GM18502 (cell line): ENCODE data around the gene PTS.

Experiments used
- ATAC-seq: cut with Tn5 transposase; IDR thresholded peaks from one replicate; pipeline ENCODE4 v1.9.1; 2021; ENCODE audit warnings: mild to moderate bottlenecking; ENCODE audit not compliant: unreplicated experiment, poor library complexity

The PTS gene

DNA sequence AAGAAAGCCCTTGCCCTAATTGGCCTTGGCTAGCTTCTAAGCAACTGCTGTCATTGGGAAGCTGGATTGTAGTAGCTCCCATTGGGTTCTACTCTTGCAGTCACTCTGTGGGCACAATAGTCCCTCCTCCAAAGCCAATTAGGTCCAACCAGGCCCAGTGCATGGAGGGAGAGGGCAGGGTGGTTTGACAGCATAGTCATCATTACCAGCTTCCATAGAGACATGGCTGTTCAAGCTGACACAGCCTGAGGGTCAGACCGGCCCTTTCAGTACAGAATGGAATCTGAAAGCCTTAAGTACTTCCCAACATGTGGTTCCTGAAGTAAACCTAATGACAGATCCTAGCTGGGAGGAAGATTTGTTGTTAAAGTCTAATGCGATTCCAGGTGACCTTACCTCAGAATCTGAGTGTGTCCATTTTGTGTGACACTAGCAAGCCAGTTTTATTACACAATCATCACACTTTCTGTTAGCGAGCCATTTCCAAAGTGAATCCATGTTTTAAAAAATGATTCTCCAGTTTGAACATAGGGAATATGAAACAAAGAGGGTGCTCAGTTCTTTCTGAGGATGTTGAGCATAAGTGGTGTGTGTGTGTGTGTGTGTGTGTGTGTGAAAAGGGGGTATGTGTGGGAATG lies 27.5 kb downstream of the PTS start:
- no peak for ATAC-seq

DNA sequence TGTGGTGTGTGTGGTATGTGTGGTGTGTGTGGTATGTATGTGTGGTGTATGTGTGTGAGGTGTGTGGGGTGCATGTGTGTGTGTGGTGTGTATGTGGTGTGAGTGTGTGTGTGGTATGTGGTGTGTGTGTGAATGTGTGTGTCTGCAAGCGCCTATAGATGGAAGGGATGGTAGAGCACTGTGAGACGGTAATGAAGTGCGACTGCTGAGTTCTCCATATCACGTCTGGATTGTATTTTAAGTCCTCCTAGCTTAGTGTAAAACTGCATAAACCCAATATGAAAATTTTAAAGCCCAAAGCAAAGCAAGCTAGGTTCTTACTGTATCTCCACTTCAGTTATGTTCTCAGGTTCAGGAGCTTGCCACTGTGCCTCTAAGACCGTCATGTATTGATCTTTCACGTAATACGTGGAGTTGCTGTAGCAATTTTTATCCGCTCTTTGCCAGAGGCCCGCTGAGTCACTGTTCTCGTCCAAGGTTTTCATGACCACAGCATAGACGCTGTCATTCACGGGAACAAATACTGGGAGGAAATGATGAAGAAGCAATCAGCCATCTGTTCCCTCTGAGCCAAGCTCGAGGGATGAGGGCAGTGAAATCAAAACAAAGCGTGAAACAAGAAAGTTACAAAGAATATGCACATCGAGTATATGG lies 29.0 kb downstream of the PTS start:
- ATAC-seq = no peak

DNA sequence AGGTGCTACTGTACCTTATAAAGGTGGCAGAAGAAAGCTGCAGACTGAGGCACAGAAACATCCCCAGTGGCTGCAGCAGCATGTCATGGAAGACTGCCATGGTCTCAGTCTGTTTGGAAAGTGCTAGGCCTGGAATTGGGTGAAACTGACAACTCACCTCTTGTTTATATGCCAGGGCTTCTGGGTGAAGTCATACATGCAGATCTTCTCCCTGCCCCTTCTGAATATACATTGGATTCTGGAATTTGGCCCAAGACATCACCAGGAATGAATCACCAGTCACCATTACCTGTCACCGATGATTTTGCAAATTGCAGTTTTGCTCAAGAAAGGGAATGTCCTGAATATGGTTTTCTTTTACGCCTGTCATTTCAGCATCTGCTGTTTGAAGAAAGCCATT lies 34.3 kb downstream of the PTS start, which contains the start of gene PLET1:
Gene PLET1 (minus strand): TSS at position 371 of the 400 bp plus-strand sequence. CDS start 271 bp downstream, at position 100.
- ATAC-seq = no peak

DNA sequence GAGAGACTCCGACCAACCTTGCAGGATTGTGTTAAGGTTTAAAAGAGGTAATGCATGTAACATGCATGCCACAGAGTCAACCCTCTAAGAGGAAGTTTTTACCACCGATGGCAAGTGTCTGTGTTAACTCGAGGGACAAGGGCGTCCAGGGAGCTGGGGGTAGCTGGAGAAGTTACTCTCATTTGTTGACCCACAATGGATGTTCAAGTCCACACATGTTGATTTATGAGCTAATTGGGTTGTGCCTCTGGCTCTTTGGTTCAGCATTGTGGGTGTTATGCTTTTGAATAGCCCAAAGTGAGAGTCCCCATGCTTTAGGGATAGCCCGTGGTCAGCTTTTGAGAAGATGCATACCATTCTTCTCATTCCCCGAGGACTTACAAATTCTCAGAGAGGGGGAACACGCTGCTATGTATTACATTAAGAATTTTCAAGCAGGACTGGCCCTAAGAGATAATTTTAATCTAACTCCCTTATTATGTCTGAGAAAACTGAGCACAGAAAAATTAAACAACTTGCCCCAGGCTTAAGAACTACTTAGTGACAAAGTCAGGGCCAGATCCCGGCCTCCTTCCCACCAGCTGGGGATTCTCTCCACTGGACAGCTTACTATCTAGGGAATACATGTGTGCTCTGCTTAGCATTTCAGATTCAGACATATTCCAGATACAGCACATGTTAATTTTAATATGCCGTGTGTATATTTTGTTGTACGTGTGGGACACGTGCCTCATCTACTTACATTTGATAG lies 39.6 kb downstream of the PTS start:
- ATAC-seq = no peak

DNA sequence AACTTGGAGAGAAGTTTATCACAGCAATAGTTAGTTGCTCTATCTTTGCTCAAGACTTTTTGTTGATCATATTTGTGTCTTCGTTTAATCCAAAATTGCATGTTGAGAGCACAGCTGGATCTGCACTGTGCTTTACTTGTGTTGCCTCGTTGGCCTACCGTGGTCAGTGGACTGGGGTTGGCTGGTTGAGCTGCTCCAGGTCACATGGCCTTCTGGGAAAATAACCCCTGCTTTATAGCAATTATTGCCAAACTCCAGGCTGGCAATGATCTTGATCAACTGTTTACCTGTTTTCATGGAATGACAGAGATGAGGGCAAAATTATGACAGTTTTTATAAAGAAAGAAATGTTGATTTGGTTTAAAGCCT lies 40.2 kb downstream of the PTS start:
- no peak for ATAC-seq

DNA sequence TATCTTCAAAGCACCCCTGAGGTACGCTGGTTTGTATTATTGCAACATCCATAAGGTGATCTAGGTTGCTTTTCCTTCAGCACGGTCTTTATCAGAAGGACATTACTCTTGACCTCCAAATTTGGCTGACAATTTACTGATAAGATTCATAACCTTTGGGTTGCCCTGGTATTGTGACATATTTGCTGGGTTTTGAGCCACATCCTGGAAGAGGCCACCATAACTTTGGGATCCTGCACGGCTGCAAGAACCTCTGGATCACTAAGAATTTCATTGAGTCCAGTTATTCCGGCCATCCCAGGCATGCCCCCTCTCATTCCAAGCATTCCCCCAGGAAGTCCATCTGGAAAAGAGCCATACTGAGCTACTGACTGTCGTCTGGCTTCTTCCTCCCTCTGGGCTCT lies 41.0 kb downstream of the PTS start:
- no peak for ATAC-seq

DNA sequence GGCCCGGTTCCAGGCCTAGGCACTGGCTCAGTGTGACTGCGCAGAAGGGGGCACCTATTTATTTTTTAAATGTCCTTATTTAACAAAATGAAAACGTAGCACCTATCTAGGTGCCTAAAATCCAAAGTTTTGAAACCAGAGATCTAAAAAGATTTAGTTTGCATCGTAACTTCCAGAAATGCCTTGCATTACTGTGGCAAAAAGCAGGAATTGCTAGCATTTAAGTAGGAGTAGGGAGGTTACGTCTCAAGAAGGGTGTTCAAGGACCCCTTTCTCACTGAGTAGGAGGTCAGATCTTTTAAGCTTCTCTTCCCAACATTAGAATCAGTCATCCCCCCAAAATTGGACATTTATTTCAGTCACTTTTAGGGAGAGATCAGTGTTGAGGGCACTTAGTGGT lies 42.2 kb downstream of the PTS start:
- ATAC-seq = no peak

DNA sequence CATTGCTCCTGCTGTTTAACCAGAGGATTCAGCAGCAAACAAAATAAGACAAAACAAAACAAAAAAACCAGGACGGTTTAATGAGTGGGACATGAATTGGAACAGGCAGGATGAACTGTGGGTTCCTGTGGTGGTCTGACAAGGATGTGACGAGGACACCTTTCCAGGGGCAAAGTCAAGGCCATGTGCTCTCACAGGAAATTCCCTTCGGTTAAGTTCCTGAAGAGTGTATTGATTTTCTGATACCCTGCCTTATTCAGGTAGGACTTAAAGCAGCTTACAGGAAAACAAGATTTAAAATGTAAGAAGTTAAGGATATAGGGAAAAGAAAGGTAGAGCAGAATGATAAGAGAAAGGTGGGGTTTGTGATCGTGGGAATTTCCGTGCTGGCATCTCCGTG lies 42.9 kb downstream of the PTS start:
- ATAC-seq = no peak

DNA sequence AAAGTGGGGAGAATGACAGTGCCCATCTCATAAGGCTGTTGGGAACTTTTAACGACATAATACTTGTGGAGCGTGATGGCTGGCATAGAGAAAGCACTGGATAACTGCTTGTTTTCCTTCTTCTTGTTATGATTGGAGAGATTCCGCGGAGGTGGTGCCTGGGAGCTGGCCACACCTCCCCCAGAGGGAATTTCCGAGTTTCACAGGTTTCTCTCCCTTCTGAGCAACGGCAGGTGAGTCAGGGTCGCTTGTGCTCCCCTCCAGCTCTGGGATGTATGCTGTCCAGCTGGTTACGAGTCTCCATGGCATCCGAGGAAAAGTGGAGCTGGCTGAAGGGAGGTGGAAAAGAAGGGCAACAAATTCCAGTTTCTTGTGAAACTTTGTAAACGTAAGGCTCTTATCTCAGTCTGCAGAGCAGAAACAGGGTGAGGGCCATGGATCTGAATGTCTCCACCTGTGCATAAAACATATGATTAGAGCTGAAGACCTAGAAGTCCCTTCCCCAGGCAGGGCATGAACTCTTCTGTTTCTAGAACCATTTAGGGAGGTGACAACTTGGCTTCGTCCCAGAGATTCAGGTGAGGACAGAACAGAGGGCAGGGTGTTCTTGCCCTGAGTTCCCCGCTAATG lies 44.4 kb downstream of the PTS start:
- no peak for ATAC-seq

DNA sequence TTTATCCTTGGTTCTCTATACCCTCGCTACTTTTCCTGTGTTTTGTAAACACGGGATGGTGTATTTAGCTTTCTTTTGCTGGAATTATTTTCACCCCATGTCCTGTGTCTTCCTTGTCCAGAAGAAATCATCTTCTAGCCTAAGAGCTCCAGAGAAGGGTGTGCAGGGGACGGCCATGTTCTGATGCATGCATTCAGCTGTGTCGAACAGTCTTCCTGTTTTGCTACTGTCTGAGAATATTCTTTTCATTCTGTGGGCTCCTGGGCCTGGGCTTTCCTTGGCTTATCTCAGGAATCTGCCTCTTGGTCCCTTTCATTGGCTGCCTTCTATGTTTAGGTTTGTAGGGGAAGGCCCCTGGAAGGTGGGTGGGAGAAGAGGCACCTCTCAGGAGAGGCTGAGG lies 45.0 kb downstream of the PTS start:
- ATAC-seq = no peak

DNA sequence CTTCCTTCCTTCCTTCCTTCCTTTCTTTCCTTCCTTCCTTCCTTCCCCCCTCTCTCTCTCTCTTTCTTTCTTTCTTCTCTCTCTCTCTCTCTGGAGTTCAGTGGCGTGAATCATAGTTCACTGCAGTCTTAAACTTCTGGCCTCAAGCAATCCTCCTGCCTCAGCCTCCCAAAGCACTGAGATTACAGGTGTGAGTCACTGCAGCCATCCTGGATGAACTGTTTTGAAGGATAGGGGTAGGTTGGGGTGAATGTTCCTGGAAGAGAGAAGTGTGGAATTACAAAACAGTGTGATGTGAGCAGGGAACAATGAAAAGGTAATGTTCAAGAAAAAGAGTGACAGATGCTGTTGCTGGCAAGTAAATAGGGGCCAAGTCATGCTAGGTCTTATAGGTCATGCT lies 46.8 kb downstream of the PTS start:
- ATAC-seq = no peak

DNA sequence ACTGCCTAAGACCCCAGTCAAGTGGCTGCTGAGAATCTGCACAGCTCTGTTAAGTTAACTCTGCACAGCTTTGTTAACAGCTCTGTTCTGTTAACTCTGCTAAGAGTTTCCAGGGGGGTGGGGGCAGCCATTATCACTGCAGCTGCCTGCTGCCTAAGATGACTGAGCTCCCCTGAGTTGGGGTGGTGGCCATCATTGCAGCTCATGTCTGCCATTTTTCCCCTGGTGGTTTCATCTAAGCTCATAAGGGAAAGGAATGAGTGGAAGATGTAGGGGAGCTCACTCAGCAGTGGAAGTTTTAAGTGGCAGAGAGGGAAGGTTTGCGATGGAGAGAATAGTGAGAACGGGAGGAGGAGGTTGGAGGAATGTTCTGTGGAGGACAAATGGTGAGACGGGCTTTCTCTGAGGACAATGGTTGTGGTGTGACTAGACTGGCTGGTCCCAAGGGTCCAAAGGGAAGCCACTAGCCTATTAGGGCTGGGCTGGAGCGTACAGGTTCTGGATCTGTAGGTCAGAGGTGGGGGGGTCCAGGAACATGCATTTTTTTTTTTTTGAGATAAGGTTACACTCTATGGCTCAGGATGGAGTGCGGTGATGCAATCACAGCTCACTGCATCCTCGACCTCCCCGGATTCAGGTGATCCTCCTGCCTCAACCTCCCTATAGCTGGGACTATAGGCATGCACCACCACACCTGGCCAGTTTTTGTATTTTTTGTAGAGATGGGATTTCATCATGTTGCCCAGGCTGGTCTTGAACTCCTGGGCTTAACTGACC lies 48.0 kb downstream of the PTS start:
- no peak for ATAC-seq

DNA sequence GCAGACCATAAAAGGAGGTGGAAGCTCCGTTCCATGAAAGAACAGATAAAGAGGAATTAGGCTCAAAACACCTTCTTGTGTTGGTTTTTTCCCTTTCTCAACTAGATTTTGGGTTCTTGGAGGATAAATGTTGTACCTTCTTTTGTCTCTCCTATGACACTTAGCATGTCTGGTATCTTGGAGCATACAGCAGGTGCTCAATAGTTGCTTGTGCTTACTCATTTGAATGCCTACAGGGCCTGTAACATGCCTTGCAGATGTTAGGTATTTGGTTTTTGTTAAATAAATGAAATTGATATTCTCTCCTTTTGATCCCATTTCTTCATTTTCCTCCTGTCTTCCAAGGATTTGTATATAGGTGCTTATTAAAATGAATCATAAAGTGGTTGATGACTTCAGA lies 50.8 kb downstream of the PTS start:
- no peak for ATAC-seq

DNA sequence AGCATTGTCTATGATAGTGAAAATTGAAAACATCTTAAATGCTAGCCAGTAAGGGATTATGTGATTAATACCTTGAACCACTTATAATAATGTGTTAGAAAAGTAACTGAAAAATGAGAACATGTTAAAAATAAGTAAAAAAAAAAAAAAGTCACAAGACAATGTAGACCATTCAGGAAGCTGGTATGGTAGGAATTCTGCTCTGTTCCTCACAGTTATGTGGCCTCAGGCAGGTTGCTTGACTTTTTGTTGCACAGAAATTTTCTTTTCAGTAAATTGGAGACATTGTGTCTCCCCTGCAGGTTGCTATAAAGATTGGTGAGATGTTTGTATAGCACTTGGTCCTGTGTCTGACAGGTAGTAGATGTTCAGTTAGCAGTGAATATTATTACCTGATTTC lies 51.7 kb downstream of the PTS start:
- ATAC-seq = no peak

DNA sequence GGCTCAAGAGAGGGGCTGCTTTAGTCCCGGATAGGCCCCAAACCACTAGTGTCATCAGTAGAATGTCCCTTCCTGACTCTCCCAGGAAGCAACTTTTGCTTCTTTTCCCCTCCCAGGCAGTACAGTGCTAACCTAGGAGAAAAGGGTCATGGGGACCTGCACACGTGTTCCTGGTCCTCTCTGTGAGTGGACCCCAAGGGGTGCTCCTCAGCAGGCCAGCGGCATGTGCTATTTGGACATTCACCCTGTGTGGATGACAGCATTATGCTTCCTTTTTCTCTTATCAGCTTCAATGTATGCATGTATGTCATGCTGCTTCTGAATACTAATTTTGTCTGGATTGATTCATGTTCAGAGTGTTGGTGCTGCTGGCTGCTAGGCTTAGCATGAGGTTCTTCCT lies 52.6 kb downstream of the PTS start:
- no peak for ATAC-seq

DNA sequence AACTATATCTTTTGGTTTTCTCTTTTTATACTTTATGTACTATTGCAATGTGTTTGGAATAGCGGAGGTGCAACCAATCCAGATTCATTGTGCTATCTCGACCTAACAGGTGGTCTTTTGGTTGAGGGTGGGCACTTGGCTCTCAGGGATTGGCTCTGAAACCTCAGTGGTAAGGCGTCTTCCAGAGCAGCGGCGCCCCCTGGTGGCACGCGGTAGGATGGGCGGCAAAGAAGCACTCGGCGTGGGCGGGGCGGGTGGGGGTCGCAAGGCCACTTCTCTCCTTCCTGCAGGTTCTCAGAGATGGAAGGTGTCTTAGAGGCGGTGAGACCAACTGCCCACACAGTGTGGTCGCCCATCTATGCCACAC lies 53.7 kb downstream of the PTS start:
- peak; percentile 51 for ATAC-seq

DNA sequence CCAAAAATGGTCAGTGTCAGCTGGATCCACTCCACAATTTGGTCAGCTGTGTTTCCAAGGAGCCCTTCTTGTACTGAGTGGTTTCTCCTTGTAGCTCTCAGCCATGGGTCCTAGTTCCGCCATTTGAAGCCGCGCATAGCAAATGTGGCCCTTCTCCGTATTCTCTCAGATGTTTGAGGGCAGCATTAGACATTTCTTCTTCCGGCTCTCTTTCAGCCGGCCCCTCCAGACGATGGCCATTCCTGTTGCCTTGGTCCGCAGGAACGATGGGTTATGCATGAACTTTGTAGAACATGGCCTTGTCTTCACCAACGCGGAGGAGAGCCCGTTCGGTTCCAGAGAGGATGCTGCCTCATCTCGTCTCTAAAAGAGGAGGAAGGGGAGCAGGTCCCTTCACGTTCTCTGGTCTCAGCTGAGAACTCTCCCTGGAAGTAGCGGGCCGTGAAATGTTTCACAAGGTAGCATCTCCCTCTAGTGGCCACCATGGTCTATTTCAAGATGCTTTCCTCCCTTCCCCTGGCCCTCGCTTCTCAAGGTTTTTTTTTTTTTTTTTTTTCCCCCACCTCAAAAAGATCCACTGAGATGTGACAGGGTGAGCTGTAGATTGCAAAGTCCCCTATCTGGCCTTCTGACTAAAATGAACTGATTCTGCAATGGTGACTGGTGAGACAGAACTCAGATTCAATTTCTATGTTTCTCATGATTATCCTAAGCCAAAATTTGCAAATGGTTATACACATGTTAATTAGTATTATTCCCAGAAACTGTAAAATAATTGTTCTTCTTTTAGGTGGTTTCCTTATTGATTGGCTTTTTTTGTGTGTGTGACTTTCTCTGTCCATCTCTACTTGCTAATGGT lies 54.3 kb downstream of the PTS start:
- peak; percentile 74 for ATAC-seq

DNA sequence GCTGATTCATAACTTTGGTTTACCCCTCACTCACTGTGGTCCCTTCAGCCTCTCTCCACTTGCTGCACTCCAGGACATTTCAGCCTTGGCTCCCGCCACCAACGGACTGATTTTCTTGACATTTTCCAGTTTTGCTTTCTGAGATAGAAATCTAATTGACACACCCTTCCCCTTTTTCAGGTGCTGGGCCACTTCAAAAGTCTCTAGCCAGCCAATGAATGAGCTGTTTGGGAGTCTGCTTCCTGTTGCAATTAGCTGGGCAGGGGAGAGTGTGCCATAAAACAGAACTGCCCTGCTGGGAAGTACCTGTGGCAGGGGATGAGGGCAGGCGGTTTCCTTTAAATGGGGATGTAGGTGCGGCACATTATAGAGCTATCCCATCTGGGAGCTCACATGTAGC lies 55.5 kb downstream of the PTS start:
- no peak for ATAC-seq
